ENCODE results near the gene PRR7.
"Not testable (repeated sequence)": the region's sequence is repeated elsewhere in the genome, so short reads cannot be mapped to it uniquely, and the experiment has no call there.

Gene PRR7

GRCh38 chr5:177471610-177472356, 25.2 kb downstream of the PRR7 start:
- no peak for DNase-seq

- DNase-seq: no peak
Observed at GRCh38 chr5:177472460-177473442, 26.1 kb downstream of the PRR7 start.

GRCh38 chr5:177473443-177474001, 26.9 kb downstream of the PRR7 start, which contains the start of gene DBN1:
DBN1 (minus strand) TSS chr5:177473634; CDS start chr5:177473521, 113 bp downstream.
- DNase-seq: no peak

- no peak for DNase-seq
Observed at GRCh38 chr5:177474002-177474476, 27.4 kb downstream of the PRR7 start.

GRCh38 chr5:177474846-177475562, 28.4 kb downstream of the PRR7 start:
- no peak for DNase-seq

- no peak for DNase-seq
Observed at GRCh38 chr5:177475563-177476427, 29.2 kb downstream of the PRR7 start.

GRCh38 chr5:177476531-177477233, 30.1 kb downstream of the PRR7 start:
- DNase-seq: no peak

- DNase-seq: no peak
Observed at GRCh38 chr5:177477701-177478477, 31.3 kb downstream of the PRR7 start.

GRCh38 chr5:177478711-177479646, 32.4 kb downstream of the PRR7 start:
- no peak for DNase-seq

GRCh38 chr5:177479774-177480173, 33.2 kb downstream of the PRR7 start:
- DNase-seq: no peak

GRCh38 chr5:177482359-177482795, 35.8 kb downstream of the PRR7 start:
- DNase-seq: no peak

- DNase-seq: no peak
Observed at GRCh38 chr5:177483042-177483441, 36.4 kb downstream of the PRR7 start.

- peak; percentile 77 for DNase-seq
Observed at GRCh38 chr5:177483994-177484901, 37.6 kb downstream of the PRR7 start.

- DNase-seq: no peak
Observed at GRCh38 chr5:177484902-177485549, 38.4 kb downstream of the PRR7 start.

GRCh38 chr5:177485753-177486152, 39.1 kb downstream of the PRR7 start:
- not testable (repeated sequence) for DNase-seq

- DNase-seq: no peak
Observed at GRCh38 chr5:177486256-177486655, 39.6 kb downstream of the PRR7 start.

GRCh38 chr5:177487144-177487543, 40.5 kb downstream of the PRR7 start:
- DNase-seq: no peak

All from DMS 273 treated with DMSO at 0.1 percent for 48 hours (cell line).